NCI-H345 (cell line): ENCODE data around the gene B4GALNT1.
"Not testable (repeated sequence)": the region's sequence is repeated elsewhere in the genome, so short reads cannot be mapped to it uniquely, and the experiment has no call there.

Source experiments
- DNase-seq: peaks from one replicate; lab custom pipeline; 2025; lab: John Stamatoyannopoulos, UW

B4GALNT1 gene

DNA sequence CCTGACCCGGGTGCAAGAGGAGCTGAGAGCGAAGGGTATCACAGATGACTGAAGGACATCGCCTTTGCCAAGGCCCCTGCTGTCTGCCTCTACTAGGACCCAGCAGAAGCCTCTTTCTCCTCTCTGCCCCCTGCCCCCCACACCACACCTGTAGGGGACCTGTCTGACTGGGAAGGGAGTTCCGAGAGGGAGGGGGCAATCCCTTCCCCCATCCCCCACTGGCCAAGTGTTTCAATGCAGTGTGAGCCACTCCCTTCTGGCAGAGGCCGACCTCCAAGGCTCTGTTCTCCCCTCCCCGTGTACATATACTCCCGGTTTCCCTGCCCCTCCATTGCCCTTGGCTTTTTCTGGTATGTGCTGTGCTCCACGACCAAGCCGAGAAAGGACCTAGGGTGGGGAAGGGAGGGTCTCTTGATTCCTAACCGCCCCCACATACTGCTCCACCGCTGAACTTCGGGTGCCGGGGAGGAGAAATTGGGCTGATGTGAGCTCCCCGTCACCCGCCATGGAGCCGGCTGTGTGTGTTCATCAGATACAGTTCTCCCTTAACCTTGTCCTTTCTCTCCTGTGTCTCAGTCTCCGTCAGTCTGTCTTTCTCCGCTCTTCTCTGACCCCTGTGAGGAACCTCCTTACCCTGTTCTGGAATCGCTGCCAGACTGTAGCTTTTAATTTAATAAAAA is 23.8 kb downstream of the B4GALNT1 start:
- no peak for DNase-seq

DNA sequence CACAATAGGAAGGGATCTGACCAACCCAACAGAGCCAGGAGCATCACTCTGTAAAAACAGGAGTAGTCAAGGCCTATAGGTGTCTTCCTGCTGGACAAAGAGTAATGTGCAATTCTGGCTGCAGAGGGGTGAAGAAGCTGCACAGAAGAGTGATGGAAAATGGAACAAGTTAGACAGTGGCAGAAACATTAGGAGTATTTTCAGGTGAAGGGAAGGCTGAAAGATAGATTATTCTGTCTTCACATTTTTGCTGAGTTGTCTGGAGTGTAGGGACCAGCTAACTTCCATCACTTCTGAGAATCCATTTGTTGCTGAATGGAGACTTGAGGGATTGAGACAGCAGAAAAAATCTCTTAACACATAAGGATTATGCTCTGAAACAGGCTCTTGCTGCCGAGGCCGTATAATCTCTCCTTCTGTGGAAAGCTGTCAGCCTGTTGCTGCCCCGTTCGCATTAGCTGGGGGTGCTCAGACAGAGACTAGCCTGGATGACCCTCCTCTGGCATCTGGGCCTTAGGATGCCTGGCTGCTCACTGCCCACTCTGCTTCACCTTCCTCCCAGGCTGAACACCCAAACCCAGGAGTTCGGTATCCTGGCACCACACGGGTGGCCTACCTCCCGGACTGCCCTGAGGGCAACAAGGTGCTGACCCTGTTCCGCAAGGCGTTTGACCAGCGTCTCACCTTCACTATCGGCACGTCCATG is 24.9 kb downstream of the B4GALNT1 start:
- no peak for DNase-seq

DNA sequence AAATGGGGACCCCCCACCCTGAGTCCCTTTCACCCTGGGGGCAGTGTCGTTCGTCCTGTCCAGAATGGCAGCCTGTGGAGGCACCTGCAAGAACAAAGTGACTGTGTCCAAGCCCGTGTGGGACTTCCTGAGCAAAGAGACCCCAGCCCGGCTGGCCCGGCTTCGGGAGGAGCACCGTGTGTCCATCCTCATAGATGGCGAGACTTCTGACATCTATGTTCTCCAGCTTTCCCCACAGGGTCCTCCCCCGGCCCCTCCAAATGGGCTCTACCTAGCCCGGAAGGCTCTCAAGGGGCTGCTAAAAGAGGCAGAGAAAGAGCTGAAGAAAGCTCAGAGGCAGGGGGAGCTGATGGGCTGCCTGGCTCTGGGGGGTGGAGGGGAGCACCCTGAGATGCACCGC is 26.2 kb downstream of the B4GALNT1 start:
- no peak for DNase-seq

DNA sequence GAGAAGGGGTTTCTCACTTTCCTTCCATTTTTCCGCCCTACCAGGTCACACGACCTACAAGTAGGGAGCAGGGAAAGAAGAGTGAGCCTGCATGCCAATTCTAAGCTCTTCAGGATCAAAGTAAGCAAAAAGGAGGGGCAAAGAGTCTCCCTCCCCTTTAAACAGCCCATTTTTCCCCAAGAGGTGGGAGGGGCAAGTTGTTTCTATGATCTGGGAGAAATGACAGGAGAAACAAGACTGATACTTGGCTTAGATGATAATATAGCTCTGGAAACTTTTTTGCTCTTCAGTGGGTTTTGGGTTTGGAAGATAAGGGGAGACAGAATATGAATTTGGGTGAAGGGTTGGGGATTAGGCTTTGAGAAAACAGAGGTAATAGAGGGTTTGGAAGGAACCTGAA is 26.6 kb downstream of the B4GALNT1 start:
- DNase-seq, result no peak

DNA sequence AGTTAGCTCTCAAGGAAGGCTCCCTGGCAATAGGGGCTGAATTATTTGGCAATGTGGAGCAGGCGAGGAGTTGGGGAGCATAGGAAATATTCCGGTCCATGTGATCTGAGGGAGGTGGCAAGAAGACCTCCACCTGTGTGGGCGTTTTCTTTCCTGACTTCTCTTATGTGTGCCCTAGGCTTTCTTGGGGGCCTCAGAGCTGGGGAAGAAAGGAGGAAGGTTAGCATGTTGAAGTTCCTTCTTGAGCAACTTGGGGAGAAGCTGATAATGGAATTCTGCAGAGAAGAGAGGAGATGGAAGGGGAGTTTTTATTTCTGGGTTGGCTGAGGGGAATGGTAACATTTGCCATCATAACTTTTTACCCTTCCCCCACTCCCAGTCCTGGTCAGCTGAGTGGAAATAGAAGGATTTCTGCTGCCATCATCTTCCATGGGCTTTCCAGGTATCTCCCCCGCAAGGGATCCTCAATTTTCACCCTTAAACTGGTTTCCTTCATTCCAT is 27.1 kb downstream of the B4GALNT1 start:
- DNase-seq, result no peak

DNA sequence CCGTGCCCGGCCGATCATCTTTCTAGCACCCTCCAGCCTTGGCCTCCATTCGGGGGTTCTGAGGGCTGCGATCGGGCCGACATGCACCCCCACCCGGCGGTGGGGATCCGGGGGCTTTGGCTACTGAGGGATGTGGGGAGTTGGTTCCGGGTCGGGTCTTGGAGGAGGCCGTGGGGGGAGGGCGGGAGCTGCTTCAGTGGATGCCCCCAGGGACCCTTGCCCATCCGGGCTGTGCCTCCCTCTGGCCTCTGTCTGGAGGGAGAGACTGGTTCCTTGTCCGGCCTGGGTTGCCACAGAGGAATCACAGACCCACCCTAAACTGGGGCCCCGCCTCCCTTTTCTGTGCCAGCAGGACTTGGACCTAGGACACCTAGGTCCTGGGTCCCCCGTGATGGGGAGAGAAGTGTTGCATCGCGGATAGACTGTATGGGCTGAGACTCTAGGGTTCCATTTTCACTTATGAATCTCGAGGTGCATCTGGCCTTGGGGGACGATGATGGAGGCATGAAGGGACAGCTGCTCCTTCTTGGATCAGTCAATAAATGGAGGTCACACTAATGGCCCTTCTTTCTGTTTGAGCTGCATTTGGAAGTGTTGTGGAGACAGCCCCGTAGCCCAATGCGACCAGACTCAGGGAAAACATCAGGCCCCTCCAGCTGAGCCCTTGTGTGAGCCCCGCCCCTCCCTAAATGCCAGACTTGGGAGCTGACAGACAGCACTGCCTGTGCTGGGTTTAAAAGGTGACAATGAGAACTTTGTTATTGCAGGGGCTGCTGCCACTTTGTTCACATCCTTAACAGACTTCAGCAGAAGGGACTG is 27.8 kb downstream of the B4GALNT1 start:
- no peak for DNase-seq

DNA sequence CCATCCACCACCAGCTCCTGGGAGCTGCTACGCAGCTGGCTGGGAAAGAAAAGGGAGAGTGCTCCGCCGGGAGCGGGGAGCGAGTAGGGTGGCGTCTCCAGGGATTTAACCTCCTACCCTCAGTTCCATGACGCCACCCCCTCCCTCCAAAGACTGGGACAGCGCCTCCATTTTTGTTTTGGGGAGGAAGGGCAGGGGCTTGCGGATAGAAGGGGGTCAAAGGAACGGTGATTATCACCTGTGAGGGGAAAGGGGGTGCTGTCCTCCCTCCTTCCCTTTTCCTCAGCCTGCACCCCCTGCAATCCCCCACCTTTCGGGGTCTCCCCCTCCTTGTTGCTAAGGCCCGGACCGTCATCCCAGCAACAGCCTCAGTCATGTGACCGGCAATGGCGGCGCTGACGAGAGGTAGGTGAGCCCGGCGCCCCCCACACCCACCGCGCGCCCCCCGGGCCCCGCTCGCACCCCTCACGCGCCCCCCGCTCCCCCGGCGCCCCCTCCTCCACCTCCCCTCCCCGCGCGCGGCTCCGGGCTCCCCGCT is 28.5 kb downstream of the B4GALNT1 start, which contains the start of gene DTX3:
Gene DTX3 (plus strand): TSS at position 371 of the 538 bp plus-strand sequence. CDS start 1,694 bp downstream, outside the sequence.
- peak; percentile 69 for DNase-seq

DNA sequence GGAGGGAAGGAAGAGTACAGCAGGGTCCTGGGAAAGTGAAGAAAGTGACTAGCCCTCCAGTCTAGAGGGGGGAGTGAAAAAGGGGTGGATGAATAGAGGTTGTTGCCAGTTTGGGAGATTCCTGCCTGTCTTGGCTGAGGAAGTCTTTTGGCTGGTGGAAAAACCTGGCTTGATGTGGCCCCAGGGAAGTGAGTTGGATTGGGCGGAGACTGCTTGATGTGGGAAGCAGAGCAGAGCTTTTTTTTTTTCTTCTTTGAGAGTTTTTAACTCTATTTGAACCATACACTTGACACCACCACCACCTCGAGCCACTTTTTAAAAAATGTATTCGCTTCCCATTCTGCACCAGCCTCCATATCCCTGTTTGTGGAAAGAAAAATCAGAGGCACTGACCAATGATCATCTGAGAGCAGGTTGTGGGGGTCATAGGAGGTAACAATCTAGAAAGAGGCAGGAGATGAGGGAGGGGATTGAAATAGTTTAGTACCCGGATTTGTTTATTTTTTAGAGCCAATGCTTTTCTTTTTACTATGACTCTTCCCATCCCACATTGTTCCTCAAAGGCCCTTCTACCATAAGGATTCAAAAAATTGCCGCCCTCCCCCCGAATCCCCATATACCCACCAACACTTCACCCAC is 29.1 kb downstream of the B4GALNT1 start:
- no peak for DNase-seq

DNA sequence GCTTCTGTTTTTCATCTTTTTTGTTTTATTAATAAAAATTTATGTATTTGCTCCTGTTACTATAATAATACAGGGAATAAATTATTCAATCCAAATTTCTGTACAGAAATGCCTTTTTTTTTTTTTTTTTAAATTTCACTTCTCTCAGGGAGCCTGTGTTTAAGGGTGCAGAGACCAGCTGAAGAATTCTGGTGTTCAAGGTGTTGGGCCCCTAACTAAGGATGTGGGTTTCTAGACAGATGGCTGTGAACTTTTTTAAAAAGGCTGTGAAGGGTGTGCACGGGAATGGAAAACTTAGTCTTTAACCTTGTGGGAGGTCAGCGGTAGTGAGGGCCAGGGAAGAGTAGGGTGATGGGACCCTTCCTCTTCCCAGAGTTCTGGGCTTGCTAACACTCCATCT is 29.7 kb downstream of the B4GALNT1 start:
- DNase-seq, result no peak

DNA sequence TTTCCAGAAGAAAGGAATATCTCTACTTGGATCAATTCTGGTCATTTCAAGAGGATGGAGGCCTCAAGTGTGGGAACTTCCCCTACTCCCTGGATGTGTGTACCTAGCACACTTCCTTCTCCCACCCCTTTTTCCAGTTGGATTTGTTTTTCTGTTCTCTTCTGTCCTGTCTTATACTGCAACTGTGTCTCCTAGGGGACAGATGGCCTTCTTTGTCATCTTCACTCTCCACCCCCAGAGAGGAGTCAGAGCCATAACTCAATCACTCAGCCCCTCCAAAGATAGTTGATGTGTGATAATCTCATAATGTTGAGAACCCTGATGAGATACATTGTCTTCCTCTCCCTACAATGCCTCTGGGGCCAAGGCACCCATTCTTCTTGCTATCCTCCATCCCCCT is 30.5 kb downstream of the B4GALNT1 start:
- DNase-seq, result no peak

DNA sequence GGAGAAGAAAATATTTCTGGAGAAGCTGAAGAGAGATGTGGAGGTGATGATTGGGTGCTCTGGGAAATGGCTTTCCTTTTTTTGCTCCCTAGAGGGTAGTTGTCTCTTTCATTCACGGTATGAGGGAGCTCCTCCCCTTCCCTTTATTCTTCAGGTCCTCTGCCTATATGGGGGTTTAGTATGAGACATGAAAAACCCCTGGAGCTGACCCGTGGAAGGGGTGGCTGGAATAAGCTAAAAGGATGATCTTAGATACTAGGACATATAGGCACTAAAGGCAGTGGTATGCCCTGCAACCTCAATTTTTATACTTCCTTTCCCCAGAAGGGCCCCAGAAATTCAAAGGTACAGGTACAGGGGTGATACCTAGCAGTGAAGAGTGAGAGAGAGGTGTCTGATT is 32.6 kb downstream of the B4GALNT1 start:
- no peak for DNase-seq

DNA sequence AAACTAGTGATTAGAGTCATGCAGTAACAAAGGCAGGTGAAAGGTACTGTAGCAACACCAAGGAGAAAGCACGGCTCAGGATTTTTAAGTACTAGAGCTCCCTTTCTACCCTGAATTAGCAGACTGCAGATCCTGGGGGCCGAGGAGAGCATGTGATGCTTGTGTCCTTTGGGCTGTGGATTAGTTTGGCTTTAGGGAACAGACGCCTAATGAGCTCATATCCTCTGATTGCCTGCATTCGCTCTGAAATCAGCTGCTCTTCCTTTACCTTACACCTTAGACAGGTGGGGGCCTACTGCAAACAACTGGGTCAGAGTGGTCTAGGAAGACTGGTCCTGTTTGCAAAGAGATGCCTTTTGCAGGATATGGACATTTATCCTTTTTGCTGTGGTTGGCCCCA is 39.8 kb downstream of the B4GALNT1 start:
- DNase-seq, result no peak

DNA sequence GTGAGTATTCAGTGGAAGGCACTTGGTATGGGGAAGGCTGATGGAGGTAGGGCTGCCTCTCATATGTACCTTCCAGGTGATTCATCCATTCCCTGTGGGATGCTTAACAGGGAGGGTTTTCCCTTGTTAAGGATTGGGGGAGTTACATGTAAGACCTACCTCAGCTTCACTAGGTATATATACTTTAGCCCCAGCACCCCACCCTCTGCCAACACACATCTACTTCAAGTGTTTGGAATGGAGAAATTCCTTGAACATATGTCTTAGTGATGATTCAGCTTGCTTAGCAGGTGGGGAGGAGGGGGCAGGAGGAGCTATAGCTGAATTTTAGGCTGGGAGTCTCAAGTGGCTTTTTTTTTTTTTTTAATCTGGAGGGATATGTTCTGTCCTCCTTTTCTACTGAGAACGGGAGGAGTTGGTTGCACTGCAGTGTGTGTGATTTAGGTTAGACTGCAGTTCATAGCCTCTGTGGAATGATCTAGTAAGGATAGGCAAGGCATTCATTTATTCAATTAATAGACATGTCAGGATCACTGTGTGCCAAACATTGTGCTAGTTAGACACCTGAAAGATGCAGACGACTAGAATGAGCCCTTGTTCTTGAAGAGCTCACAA is 40.3 kb downstream of the B4GALNT1 start:
- DNase-seq, result no peak

DNA sequence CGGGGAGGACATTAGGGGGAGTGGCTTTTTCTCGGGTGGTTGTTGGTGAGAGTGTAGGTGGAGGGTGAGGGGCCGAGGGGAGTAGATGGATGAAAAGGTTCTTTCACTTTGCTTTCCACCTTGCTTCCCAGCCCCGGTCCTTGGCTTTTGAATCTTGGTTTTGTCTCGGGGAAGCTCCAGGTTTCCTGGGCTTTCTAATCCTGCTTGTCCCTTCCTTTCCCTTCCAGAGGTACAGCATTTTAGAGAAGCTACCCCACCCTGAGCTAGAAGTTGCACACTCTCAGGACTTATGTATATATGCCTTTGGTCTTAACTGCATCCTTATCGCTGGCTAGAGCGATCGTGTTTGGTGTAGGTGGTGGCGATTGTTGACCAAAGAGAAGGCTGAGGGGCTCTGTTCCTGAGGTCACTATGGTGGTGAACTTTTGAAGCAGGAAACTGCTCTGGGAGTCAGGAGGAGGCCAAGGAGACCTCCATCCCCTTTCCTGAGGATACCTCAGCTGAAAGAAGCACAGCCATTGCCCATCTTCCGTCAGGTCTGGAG is 41.1 kb downstream of the B4GALNT1 start:
- DNase-seq, result peak; percentile 15

DNA sequence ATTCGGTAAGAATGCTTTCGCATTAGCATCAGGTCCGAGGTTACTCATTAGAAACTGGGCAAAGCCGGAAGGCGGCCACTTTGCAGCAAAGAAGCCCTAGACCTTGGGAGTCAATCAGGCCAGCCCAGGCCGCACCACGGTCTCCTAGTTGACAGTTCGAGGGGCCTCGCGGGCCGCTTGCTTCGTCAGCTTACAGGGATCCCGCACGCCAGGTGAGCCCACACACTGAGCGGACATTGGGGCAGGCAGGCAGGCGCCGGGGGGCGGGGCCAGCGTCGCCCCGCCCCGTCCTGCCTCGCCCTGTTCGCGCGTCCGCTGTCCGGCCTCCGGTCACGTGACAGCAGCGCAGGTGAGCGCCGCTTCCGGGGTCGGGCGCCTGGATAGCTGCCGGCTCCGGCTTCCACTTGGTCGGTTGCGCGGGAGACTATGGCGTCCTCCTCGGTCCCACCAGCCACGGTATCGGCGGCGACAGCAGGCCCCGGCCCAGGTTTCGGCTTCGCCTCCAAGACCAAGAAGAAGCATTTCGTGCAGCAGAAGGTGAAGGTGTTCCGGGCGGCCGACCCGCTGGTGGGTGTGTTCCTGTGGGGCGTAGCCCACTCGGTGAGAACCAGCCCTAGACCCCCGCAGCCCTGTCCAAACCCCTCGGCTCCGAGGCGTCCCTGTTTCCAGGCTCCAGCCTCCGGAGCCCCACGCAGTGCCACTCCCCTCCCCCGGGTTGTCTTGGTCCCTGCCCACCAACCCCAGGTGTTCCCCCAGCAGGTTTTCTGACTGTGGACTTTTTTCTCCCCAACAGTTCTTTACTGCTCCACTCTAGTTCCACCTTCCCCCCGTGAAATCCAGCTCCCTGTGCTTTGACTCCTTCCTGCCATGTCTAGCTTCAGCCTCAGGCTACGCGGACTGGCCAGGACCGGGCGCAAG is 41.9 kb downstream of the B4GALNT1 start, which contains the start of gene PIP4K2C:
Gene PIP4K2C (plus strand): TSS at position 329 of the 918 bp plus-strand sequence. CDS start 98 bp downstream, at position 427.
- DNase-seq, result peak; percentile 90

DNA sequence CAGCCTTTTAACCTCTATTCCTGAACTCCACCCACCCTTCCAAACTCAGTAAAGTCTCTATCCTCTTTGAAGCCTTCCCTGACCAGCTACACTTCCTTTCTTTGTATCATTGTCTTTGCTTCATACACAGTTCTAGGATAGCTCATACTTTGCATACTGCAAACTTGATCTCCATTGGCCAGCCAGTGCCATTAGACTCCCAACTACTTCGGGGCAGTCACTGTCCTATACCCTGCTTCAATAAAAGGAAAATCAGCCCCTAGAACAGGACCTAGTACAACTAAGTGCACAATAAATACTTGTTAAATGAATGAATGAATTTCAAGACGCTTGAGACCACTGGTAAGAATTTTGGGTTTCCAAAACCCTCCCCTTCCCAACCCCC is 42.5 kb downstream of the B4GALNT1 start:
- DNase-seq, result no peak

DNA sequence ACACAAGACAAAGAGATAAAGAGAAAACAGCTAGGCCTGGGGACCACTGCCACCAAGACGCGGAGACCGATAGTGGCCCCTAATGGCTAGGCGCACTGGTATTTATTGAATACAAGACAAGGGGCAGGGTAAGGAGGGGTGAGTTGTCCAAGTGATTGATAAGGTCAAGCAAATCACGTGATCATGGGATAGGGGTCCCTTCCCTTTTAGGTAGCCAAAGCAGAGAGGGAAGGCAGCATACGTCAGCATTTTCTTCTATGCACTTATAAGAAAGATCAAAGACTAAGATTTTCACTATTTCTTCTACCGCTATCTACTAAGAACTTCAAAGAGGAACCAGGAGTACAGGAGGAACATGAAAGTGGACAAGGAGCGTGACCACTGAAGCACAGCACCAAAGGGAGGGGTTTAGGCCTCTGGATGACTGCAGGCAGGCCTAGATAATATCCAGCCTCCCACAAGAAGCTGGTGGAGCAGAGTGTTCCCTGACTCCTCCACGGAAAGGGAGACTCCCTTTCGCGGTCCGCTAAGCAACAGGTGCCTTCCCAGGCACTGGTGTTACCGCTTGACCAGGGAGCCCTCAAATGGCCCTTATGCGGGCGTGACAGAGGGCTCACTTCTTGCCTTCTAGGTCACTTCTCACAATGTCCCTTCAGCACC is 43.9 kb downstream of the B4GALNT1 start:
- DNase-seq, result not testable (repeated sequence)

DNA sequence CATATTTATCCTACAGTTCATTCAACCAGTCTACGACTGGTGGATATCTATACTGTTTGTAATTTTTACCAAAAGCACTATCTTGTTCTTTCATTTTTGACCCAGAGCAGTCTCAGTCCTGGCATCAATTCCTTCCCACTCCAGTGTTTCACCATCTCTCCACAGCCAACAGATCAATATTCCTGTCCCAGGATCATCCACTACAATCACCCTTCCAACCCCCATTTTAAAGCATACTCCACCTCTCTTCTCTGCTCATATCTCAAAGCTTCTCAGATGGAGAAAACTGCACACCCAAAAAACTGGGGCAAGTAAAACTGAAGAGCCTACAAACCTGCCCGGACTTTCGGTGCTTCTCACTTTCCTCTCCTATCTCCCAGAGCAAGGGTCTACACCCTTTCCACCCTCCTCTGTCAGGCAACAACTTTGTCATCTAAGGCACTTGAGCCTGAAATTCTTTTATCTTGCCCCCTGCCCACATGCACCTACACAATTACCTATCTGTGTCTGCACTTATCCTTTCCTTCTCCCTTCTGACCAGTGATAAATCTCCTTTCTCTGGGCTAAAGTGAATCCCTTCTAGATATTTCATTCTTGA is 46.1 kb downstream of the B4GALNT1 start:
- no peak for DNase-seq

DNA sequence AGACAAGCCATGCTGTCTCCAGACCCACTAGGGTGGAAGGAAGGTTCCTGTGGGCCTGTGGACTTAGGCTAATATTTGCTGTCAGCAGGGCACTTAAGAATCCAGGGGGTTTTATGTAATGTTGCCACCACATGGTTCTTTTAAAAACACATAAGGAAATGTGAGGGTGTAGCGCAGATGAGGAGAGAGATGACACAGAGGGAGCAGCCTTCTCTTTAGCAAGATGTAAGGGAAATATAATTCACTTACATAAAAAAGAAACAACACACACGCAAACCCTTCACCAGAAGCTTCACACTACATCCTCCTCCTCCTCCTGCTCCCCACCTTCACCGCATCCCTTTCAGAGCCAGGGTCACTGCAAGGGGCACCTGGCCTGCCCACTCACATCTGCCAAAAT is 46.9 kb downstream of the B4GALNT1 start:
- no peak for DNase-seq
